Ovary (tissue), 9 donors: Measurements from ENCODE around the gene SYS1. TPM values are rescaled to one million over a fixed set of nuclear protein-coding genes. Genes with fewer than 3 reads are reported as not detected.

Experiments
- DNase-seq, 5 donors: peaks; one replicate each; pipeline ENCODE4 v3.0.0-alpha.2; 2019 to 2020
- H3K27ac ChIP-seq, 2 donors: fragments of 200-600 bp; one replicate each; pipeline versions ENCODE4 v1.5.1 to v1.8.0; 2019 to 2022
- H3K27me3 ChIP-seq: fragments of 200-600 bp; one replicate; pipeline ENCODE4 v1.8.0; 2022
- H3K36me3 ChIP-seq: fragments of 200-600 bp; sonication (generic); one replicate; pipeline ENCODE4 v1.5.1; 2019
- H3K4me1 ChIP-seq: one replicate; pipeline ENCODE4 v1.8.1; 2013; ENCODE audit warnings: mild to moderate bottlenecking, moderate library complexity; ENCODE audit not compliant: insufficient read depth
- H3K4me3 ChIP-seq: fragments of 200-600 bp; sonication (generic); one replicate; pipeline ENCODE4 v1.5.1; 2017
- H3K9me3 ChIP-seq, 2 donors: fragments of 200-600 bp in 1 of 2; sonication (generic) in 1 of 2; one replicate each; pipeline versions ENCODE4 v1.5.1 to v1.8.1; 2013 to 2019; ENCODE audit warnings: mild to moderate bottlenecking in 1 of 2, moderate library complexity in 1 of 2
- EP300 ChIP-seq: sonication (generic); formaldehyde crosslinking; IDR thresholded peaks from one replicate; pipeline ENCODE4 v1.6.1; 2017; ENCODE audit warnings: antibody characterized with exemption
- POLR2A ChIP-seq: fragments of 450-650 bp; IDR thresholded peaks from one replicate; pipeline ENCODE4 v1.6.1; 2017; ENCODE audit warnings: antibody characterized with exemption, mild to moderate bottlenecking, moderate library complexity
- WGBS, 3 donors: extraction: QIAGEN DNeasy Blood & Tissue Kit in 1 of 3; methylation state at CpG; one replicate each; pipeline versions ENCODE4 v1.1.5 to v1.1.7; 2013 to 2017; 5-methylcytosine and 5-hydroxymethylcytosine counted together
- intact Hi-C, 4 donors: fragments of 100-400 bp; cut with DNase I; formaldehyde crosslinking; loops; one replicate each; pipeline versions ENCODE4 v1.11.0 to v1.15.1; 2022 to 2023
- polyA plus RNA-seq, 2 donors: library from polyadenylated mRNA; stranded (reverse); fragments of 200-250 nt in 1 of 2; fragments of 350-450 nt in 1 of 2; fragmentation: Illumina TruSeq in 1 of 2; extraction: RNeasy Lipid Tissue Mini Kit (QIAGEN cat#74804) in 1 of 2; gene quantifications; one replicate each; pipeline ENCODE4 v1.2.3, GENCODE V29; 2013 to 2014
- total RNA-seq, 7 donors: library from RNA; depleted of rRNA in 2 of 7; stranded (reverse); fragments of >200 nt in 2 of 7; fragmentation: NEBNext Ultra II Directional in 3 of 7; extraction: Animal tissue kit (Norgen Biotek cat#: 25700) in 3 of 7; gene quantifications; one replicate each; pipeline versions ENCODE4 v1.1.0 to v1.2.4, GENCODE V29; 2016 to 2023
- TF ChIP-seq, protein P1 (sequence below), 3 donors: fragments of 450-650 bp in 2 of 3; fragments of 200-600 bp in 1 of 3; IDR thresholded peaks; one replicate each; pipeline versions ENCODE4 v1.5.1 to v1.8.0; 2016 to 2022; ENCODE audit warnings: antibody characterized with exemption in 3 of 3, mild to moderate bottlenecking in 1 of 3
- donor health status: DM: no; HTN: no; CAD: no; lungs with moderate emphysema.
- donor health status: DM: no; HTN: no; CAD: no.
- donor health status: Bipolar disorder and iron deficiency.
- donor health status: DM: yes; HTN: yes; CAD: no.
- donor health status: DM: no; HTN: no; CAD: no.
- donor health status: DM: yes; HTN: yes; CAD: no.

SYS1 gene
- total and polyA plus RNA-seq, 9 donors, result 29.2 to 69.7 (median 33.0) TPM

DNA sequence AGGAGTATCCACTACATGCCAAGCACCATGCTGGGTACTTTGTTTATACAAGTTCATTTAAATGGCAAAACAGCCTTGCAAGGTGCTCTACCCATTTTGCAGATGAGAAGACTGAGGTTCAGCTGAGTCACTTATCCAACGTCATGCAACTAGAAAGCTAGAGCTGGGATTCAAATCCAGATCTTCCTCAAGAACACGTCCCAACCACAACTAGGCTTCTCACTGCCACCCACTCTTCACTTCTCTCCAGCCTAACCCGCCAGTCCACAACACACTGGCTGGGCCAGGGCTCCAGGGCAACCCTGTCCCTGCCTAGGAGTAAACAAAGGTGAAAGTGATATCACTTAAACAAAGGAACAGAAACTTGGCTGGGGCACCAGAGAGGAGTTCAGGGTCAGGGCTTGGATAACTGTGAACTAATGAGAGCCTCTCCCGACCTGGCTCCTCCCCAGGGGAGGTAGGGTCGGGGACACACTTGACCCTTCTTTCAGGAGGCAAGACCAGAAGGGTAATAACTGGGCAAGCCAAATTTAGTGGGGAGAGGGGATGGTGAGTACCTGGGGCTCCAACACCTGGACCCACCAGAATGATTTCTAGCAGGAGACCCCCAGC is 22.6 kb upstream of the SYS1 start:
- no peaks in the 10 kb centered on the region for H3K9me3 ChIP-seq
- no peaks in the 10 kb centered on the region for H3K27me3 ChIP-seq
- H3K4me1 ChIP-seq, result peaks cover 27% of the 10 kb centered on the region
- H3K4me3 ChIP-seq, result no peak overlapping the region
- TF ChIP-seq POLR2A (no peak), EP300 (no peak)
- TF ChIP-seq, protein P1, sequence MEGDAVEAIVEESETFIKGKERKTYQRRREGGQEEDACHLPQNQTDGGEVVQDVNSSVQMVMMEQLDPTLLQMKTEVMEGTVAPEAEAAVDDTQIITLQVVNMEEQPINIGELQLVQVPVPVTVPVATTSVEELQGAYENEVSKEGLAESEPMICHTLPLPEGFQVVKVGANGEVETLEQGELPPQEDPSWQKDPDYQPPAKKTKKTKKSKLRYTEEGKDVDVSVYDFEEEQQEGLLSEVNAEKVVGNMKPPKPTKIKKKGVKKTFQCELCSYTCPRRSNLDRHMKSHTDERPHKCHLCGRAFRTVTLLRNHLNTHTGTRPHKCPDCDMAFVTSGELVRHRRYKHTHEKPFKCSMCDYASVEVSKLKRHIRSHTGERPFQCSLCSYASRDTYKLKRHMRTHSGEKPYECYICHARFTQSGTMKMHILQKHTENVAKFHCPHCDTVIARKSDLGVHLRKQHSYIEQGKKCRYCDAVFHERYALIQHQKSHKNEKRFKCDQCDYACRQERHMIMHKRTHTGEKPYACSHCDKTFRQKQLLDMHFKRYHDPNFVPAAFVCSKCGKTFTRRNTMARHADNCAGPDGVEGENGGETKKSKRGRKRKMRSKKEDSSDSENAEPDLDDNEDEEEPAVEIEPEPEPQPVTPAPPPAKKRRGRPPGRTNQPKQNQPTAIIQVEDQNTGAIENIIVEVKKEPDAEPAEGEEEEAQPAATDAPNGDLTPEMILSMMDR (IDR thresholded peaks at IDR 0.05), result no peak
- DNase-seq, result no peak
- no peaks in the 10 kb centered on the region for H3K36me3 ChIP-seq
- intact Hi-C loops, result no loop called here
- WGBS, 3 donors, result 73 to 80% (median 78%) methylated on average over 5 of the region's 5 CpGs
- H3K27ac ChIP-seq, result no peak overlapping the region

DNA sequence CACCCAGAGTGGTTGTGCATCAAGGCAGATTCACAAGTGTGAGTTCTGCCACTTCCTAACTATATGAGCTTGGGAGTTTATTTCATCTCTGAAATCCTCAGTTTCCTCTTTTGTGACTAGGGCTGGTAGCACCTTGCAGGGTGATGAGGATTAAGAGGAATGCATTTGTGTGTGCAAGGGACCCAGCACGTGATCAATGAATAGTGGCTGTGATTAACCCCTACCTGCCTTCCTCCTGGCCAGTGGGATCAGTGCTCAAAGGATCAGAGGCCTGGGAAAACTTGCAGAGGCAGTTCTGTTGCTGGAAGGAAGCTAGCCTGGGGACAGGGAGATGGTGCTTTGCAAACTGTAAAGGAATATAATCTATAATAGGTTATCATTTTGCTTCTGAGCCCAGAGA is 22.0 kb upstream of the SYS1 start:
- H3K9me3 ChIP-seq, result no peaks in the 10 kb centered on the region
- WGBS, 3 donors, result 50 to 79% (median 63%) methylated on average over 1 of the region's 1 CpG
- no peaks in the 10 kb centered on the region for H3K27me3 ChIP-seq
- H3K27ac ChIP-seq, result no peak overlapping the region
- no peak overlapping the region for H3K4me3 ChIP-seq
- intact Hi-C loops, result no loop called here
- H3K36me3 ChIP-seq, result no peaks in the 10 kb centered on the region
- TF ChIP-seq, protein P1 (IDR thresholded peaks at IDR 0.05), result no peak
- peaks cover 27% of the 10 kb centered on the region for H3K4me1 ChIP-seq
- DNase-seq, result no peak

DNA sequence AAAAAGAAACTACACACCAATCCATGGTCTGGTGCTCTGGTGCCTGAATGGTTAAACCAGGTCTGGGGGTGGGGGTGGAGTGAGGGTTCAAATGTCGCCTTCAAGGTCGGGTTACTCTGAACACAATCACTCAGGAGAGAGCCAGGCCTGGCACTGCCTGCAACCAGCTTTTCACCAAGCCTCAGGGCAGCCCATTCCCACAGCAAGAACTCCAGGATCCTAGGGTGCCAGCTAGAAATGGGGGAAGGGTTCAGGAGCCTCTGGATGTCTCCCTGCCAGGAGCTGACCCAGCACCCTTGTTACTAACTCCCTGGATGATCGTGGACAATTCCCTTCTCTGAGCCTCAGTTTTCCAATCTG is 21.4 kb upstream of the SYS1 start:
- Histone ChIP-seq H3K9me3 (no peaks in the 10 kb centered on the region), H3K4me1 (peaks cover 27% of the 10 kb centered on the region), H3K4me3 (peak overlapping the region; percentile 0), H3K27ac (peak overlapping the region; percentile 27 to 45), H3K27me3 (no peaks in the 10 kb centered on the region), H3K36me3 (no peaks in the 10 kb centered on the region)
- DNase-seq, result no peak
- intact Hi-C loops, result no loop called here
- TF ChIP-seq, protein P1 (IDR thresholded peaks at IDR 0.05), result no peak
- no peak for TF ChIP-seq EP300
- TF ChIP-seq POLR2A, result no peak
- WGBS, 3 donors, result 23 to 43% (median 32%) methylated on average over 3 of the region's 3 CpGs

DNA sequence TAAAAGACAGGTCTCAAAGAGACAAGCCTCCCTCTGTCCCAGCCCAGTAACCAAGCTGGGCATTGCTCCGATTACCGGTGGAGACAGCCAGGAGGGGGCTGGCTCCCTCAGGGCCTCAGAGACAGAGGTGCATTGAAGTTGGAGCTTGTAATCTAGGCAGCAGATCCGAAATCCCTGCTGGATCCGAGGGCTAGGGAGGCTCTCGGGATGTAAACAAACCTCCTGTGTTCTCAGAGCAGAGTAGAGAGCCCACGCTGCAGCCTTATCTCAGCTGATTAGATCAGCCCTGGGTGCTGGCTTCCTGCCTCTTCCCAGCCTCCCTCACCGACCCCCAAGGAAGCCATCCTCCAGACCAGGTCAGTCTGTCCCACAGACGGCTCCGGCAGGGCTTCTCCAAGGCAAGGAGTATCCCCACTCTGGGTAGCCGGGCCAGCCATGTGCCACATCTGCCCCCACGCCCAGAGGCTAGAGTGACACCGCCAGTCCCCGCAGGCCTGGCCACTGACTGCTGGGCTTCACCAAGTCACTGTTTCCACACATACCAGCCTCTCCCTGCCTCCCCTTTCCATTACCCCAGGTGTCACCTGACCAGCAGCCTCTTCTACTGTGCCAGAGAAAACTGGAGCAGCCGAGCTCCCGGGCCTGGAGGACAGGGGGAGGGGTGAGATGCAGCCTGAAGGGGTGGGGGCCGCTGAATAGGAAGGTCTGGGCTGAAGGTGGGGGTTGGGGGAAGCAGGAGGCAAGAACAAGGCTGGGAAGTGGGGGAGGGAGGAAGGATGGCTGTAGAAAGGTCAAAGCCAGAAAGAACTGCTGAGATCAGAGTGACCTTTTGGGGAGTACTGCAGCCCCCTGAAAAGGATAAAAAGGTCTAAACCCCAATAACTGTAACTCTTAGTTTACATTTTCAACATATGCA is 20.8 kb upstream of the SYS1 start:
- Histone ChIP-seq H3K27me3 (no peaks in the 10 kb centered on the region), H3K27ac (peak overlapping the region; percentile 27 to 45), H3K4me1 (peaks cover 29% of the 10 kb centered on the region), H3K4me3 (peak overlapping the region; percentile 0), H3K36me3 (no peaks in the 10 kb centered on the region), H3K9me3 (no peaks in the 10 kb centered on the region)
- peak; percentile 45 to 61 (median 54) for DNase-seq
- TF ChIP-seq, protein P1 (IDR thresholded peaks at IDR 0.05), result no peak
- no peak for TF ChIP-seq POLR2A
- no peak for TF ChIP-seq EP300
- intact Hi-C loops, result no loop called here
- 8 to 20% (median 11%) methylated on average over 16 of the region's 16 CpGs for WGBS, 3 donors
